ENCODE measurements around the gene CAV3.

DNA sequence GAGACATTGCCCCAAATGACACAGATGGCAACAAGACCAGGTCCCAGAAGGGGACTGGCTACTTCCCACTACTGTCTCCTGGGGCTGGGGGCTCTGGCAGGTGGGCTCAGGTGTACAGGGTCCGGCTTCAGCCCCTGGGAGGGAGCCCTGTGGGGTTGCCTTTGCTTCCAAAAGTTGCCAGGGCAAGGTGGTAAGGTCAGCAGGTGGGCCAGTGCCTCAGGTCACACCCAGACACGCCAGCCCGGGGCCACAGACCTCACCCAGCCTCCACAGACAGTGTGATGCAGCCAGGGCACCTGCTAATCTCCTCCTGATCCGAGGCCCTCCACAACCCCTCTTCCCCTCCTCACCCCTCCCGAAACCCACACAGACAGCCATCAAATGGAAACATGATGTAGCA lies 28.3 kb downstream of the CAV3 start:
- TF ChIP-seq, protein P1, sequence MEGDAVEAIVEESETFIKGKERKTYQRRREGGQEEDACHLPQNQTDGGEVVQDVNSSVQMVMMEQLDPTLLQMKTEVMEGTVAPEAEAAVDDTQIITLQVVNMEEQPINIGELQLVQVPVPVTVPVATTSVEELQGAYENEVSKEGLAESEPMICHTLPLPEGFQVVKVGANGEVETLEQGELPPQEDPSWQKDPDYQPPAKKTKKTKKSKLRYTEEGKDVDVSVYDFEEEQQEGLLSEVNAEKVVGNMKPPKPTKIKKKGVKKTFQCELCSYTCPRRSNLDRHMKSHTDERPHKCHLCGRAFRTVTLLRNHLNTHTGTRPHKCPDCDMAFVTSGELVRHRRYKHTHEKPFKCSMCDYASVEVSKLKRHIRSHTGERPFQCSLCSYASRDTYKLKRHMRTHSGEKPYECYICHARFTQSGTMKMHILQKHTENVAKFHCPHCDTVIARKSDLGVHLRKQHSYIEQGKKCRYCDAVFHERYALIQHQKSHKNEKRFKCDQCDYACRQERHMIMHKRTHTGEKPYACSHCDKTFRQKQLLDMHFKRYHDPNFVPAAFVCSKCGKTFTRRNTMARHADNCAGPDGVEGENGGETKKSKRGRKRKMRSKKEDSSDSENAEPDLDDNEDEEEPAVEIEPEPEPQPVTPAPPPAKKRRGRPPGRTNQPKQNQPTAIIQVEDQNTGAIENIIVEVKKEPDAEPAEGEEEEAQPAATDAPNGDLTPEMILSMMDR (IDR thresholded peaks at IDR 0.05) = no peak
- TF ChIP-seq POLR2AphosphoS5 (IDR thresholded peaks at IDR 0.05) (no peak), EP300 (IDR thresholded peaks at IDR 0.05) (no peak)

Measured in stomach (tissue), 4 donors.